Activated T-cell treated with anti-CD3 and anti-CD28 coated beads, Interleukin-2, amount 50 U/mL, for 72 hours (primary cell): Measurements from ENCODE around the gene OLIG1. TPM values are rescaled to one million over a fixed set of nuclear protein-coding genes. Genes with fewer than 3 reads are reported as not detected.

ENCODE experiments used
- ATAC-seq, 2 donors: fragments of 150-1000 bp; cut with Tn5 transposase; replicated peaks in 1 of 2; 2 replicates each; pipeline ENCODE4 v1.10.0; 2021; ENCODE audit warnings: moderate library complexity in 2 of 2, mild to moderate bottlenecking in 1 of 2
- DNase-seq, 2 donors: peaks; one replicate each; pipeline ENCODE4 v3.0.0; 2021 to 2022; ENCODE audit warnings: mixed read lengths in 1 of 2
- H3K27ac Mint-ChIP-seq: one replicate; pipeline ENCODE4 v1.8.0; 2022; ENCODE audit warnings: mild to moderate bottlenecking, moderate library complexity, mixed read lengths
- H3K27me3 Mint-ChIP-seq: one replicate; pipeline ENCODE4 v1.8.0; 2022; ENCODE audit warnings: low read depth, mixed read lengths
- H3K36me3 Mint-ChIP-seq, 2 donors: one replicate each; pipeline ENCODE4 v1.8.0; 2022; ENCODE audit warnings: mixed read lengths in 2 of 2, mild to moderate bottlenecking in 1 of 2; ENCODE audit not compliant: insufficient read depth in 2 of 2
- H3K4me1 Mint-ChIP-seq: one replicate; pipeline ENCODE4 v1.8.0; 2022; ENCODE audit warnings: low read depth, mixed read lengths
- H3K4me3 Mint-ChIP-seq, 2 donors: one replicate each; pipeline ENCODE4 v1.8.0; 2022; ENCODE audit warnings: mild to moderate bottlenecking in 2 of 2, mixed read lengths in 2 of 2, moderate library complexity in 2 of 2
- H3K9me3 Mint-ChIP-seq, 2 donors: one replicate each; pipeline ENCODE4 v1.8.0; 2022; ENCODE audit warnings: mixed read lengths in 2 of 2
- total RNA-seq, 2 donors: library from RNA; stranded (reverse); gene quantifications; one replicate each; pipeline ENCODE4 v1.2.3, GENCODE V29; 2022

Gene OLIG1
- total RNA-seq, 2 donors from 2014 or later, result not detected

GRCh38 chr21:33075128-33075527 lies 5.2 kb downstream of the OLIG1 start:
- H3K4me3 Mint-ChIP-seq, result no peak overlapping the region

GRCh38 chr21:33075596-33076195 lies 5.8 kb downstream of the OLIG1 start:
- Mint-ChIP-seq H3K9me3 (no peaks in the 10 kb centered on the region), H3K4me1 (peaks cover 24% of the 10 kb centered on the region), H3K27ac (no peak overlapping the region), H3K36me3 (no peaks in the 10 kb centered on the region), H3K4me3 (no peak overlapping the region), H3K27me3 (peaks cover 46% of the 10 kb centered on the region)
- ATAC-seq, result no peak
- DNase-seq, result no peak

More at GRCh38 chr21:33075128-33075527, 5.2 kb downstream of the OLIG1 start:
- DNase-seq, result no peak
- Mint-ChIP-seq H3K36me3 (no peaks in the 10 kb centered on the region), H3K9me3 (no peaks in the 10 kb centered on the region), H3K27me3 (peaks cover 46% of the 10 kb centered on the region), H3K27ac (no peak overlapping the region), H3K4me1 (peaks cover 24% of the 10 kb centered on the region)
- no peak for ATAC-seq

- Mint-ChIP-seq H3K4me1 (peaks cover 18% of the 10 kb centered on the region), H3K27ac (no peak overlapping the region), H3K36me3 (no peaks in the 10 kb centered on the region), H3K4me3 (no peak overlapping the region), H3K9me3 (no peaks in the 10 kb centered on the region), H3K27me3 (peaks cover 39% of the 10 kb centered on the region)
- DNase-seq (no peak), ATAC-seq (no peak)
Observed at GRCh38 chr21:33076600-33077329, 6.8 kb downstream of the OLIG1 start.

- DNase-seq (peak; percentile 46 to 62), ATAC-seq (peak; percentile 98 to 99)
- Mint-ChIP-seq H3K27ac (no peak overlapping the region), H3K27me3 (peaks cover 18% of the 10 kb centered on the region), H3K36me3 (no peaks in the 10 kb centered on the region), H3K4me1 (peaks cover 16% of the 10 kb centered on the region), H3K9me3 (no peaks in the 10 kb centered on the region), H3K4me3 (no peak overlapping the region)
Observed at GRCh38 chr21:33078907-33079582, 9.1 kb downstream of the OLIG1 start.

- H3K27me3 Mint-ChIP-seq, result peaks cover 7% of the 10 kb centered on the region
- peaks cover 16% of the 10 kb centered on the region for H3K4me1 Mint-ChIP-seq
- no peaks in the 10 kb centered on the region for H3K36me3 Mint-ChIP-seq
- ATAC-seq (no peak), DNase-seq (no peak)
- no peak overlapping the region for H3K27ac Mint-ChIP-seq
- no peaks in the 10 kb centered on the region for H3K9me3 Mint-ChIP-seq
- no peak overlapping the region for H3K4me3 Mint-ChIP-seq
Observed at GRCh38 chr21:33080376-33080775, 10.4 kb downstream of the OLIG1 start.

- no peaks in the 10 kb centered on the region for H3K9me3 Mint-ChIP-seq
- no peaks in the 10 kb centered on the region for H3K36me3 Mint-ChIP-seq
- H3K4me3 Mint-ChIP-seq, result no peak overlapping the region
- DNase-seq (no peak), ATAC-seq (no peak)
- peaks cover 7% of the 10 kb centered on the region for H3K27me3 Mint-ChIP-seq
- no peak overlapping the region for H3K27ac Mint-ChIP-seq
- H3K4me1 Mint-ChIP-seq, result peaks cover 16% of the 10 kb centered on the region
Observed at GRCh38 chr21:33080776-33081175, 10.8 kb downstream of the OLIG1 start.

GRCh38 chr21:33088384-33088783 lies 18.4 kb downstream of the OLIG1 start:
- ATAC-seq (no peak), DNase-seq (no peak)
- Mint-ChIP-seq H3K27me3 (no peaks in the 10 kb centered on the region), H3K9me3 (no peaks in the 10 kb centered on the region), H3K4me1 (no peaks in the 10 kb centered on the region), H3K27ac (no peak overlapping the region), H3K36me3 (no peaks in the 10 kb centered on the region), H3K4me3 (no peak overlapping the region)

- ATAC-seq, result no peak
- H3K4me3 Mint-ChIP-seq, result no peak overlapping the region
Observed at GRCh38 chr21:33089395-33090119, 19.6 kb downstream of the OLIG1 start.

GRCh38 chr21:33096426-33096825 lies 26.5 kb downstream of the OLIG1 start:
- no peaks in the 10 kb centered on the region for H3K4me1 Mint-ChIP-seq
- DNase-seq (no peak), ATAC-seq (no peak)
- H3K27ac Mint-ChIP-seq, result no peak overlapping the region
- H3K36me3 Mint-ChIP-seq, result no peaks in the 10 kb centered on the region
- no peak overlapping the region for H3K4me3 Mint-ChIP-seq
- H3K9me3 Mint-ChIP-seq, result no peaks in the 10 kb centered on the region
- no peaks in the 10 kb centered on the region for H3K27me3 Mint-ChIP-seq

More at GRCh38 chr21:33089395-33090119, 19.6 kb downstream of the OLIG1 start:
- Mint-ChIP-seq H3K4me1 (no peaks in the 10 kb centered on the region), H3K36me3 (no peaks in the 10 kb centered on the region), H3K27me3 (no peaks in the 10 kb centered on the region), H3K9me3 (no peaks in the 10 kb centered on the region), H3K27ac (no peak overlapping the region)
- no peak for DNase-seq

GRCh38 chr21:33099131-33099530 lies 29.2 kb downstream of the OLIG1 start:
- no peak overlapping the region for H3K4me3 Mint-ChIP-seq
- H3K27ac Mint-ChIP-seq, result no peak overlapping the region
- no peaks in the 10 kb centered on the region for H3K36me3 Mint-ChIP-seq
- no peak for DNase-seq
- ATAC-seq, result no peak
- no peaks in the 10 kb centered on the region for H3K4me1 Mint-ChIP-seq
- H3K27me3 Mint-ChIP-seq, result no peaks in the 10 kb centered on the region
- H3K9me3 Mint-ChIP-seq, result no peaks in the 10 kb centered on the region

GRCh38 chr21:33101300-33101911 lies 31.5 kb downstream of the OLIG1 start:
- no peaks in the 10 kb centered on the region for H3K9me3 Mint-ChIP-seq
- no peak for DNase-seq
- H3K4me3 Mint-ChIP-seq, result no peak overlapping the region
- no peak for ATAC-seq
- no peak overlapping the region for H3K27ac Mint-ChIP-seq
- H3K27me3 Mint-ChIP-seq, result peaks cover 16% of the 10 kb centered on the region
- H3K36me3 Mint-ChIP-seq, result no peaks in the 10 kb centered on the region
- no peaks in the 10 kb centered on the region for H3K4me1 Mint-ChIP-seq

- no peaks in the 10 kb centered on the region for H3K36me3 Mint-ChIP-seq
- H3K4me3 Mint-ChIP-seq, result no peak overlapping the region
- DNase-seq (no peak), ATAC-seq (no peak)
- peaks cover 6% of the 10 kb centered on the region for H3K4me1 Mint-ChIP-seq
- H3K27ac Mint-ChIP-seq, result no peak overlapping the region
- H3K27me3 Mint-ChIP-seq, result peaks cover 35% of the 10 kb centered on the region
- no peaks in the 10 kb centered on the region for H3K9me3 Mint-ChIP-seq
Observed at GRCh38 chr21:33105088-33105487, 35.1 kb downstream of the OLIG1 start.

- H3K4me1 Mint-ChIP-seq, result peaks cover 6% of the 10 kb centered on the region
- no peak overlapping the region for H3K27ac Mint-ChIP-seq
- DNase-seq (no peak), ATAC-seq (no peak)
- H3K4me3 Mint-ChIP-seq, result no peak overlapping the region
- H3K9me3 Mint-ChIP-seq, result no peaks in the 10 kb centered on the region
- peaks cover 47% of the 10 kb centered on the region for H3K27me3 Mint-ChIP-seq
- no peaks in the 10 kb centered on the region for H3K36me3 Mint-ChIP-seq
Observed at GRCh38 chr21:33108228-33108627, 38.3 kb downstream of the OLIG1 start.
